ENCODE data around the gene FAM177B. TPM values are rescaled to one million over a fixed set of nuclear protein-coding genes. Genes with fewer than 3 reads are reported as not detected.

The FAM177B gene
- total RNA-seq, 2 donors from 2014 or later, result 0.50 TPM; not detected in 1

GRCh38 chr1:222783051-222783450 is 46.0 kb downstream of the FAM177B start:
- no peak overlapping the region for H3K27ac Mint-ChIP-seq
- no peak for ATAC-seq
- no peak overlapping the region for H3K4me3 Mint-ChIP-seq

GRCh38 chr1:222784371-222784770 is 47.4 kb downstream of the FAM177B start:
- no peak overlapping the region for H3K27ac Mint-ChIP-seq
- H3K4me3 Mint-ChIP-seq, result no peak overlapping the region
- ATAC-seq, result no peak
- DNase-seq, result no peak
- H3K4me1 Mint-ChIP-seq, result peaks cover 6% of the 10 kb centered on the region
- peaks cover 57% of the 10 kb centered on the region for H3K27me3 Mint-ChIP-seq
- no peaks in the 10 kb centered on the region for H3K9me3 ChIP-seq (ENCODE audit: control insufficient read depth, low read length, poor library complexity, severe bottlenecking)
- H3K36me3 Mint-ChIP-seq (ENCODE audit: low read depth), result peaks cover 2% of the 10 kb centered on the region

More at GRCh38 chr1:222783051-222783450, 46.0 kb downstream of the FAM177B start:
- H3K27me3 Mint-ChIP-seq, result peaks cover 57% of the 10 kb centered on the region
- H3K9me3 ChIP-seq (ENCODE audit: control insufficient read depth, low read length, poor library complexity, severe bottlenecking), result no peaks in the 10 kb centered on the region
- no peak for DNase-seq
- peaks cover under 1% of the 10 kb centered on the region for H3K36me3 Mint-ChIP-seq (ENCODE audit: low read depth)
- H3K4me1 Mint-ChIP-seq, result peaks cover 6% of the 10 kb centered on the region

GRCh38 chr1:222784916-222785315 is 47.9 kb downstream of the FAM177B start:
- no peak for DNase-seq
- ATAC-seq, result no peak
- Mint-ChIP-seq H3K4me1 (peaks cover 6% of the 10 kb centered on the region), H3K36me3 (ENCODE audit: low read depth) (peaks cover 2% of the 10 kb centered on the region), H3K27ac (no peak overlapping the region), H3K27me3 (peaks cover 57% of the 10 kb centered on the region), H3K4me3 (no peak overlapping the region)
- H3K9me3 ChIP-seq (ENCODE audit: control insufficient read depth, low read length, poor library complexity, severe bottlenecking), result no peaks in the 10 kb centered on the region

GRCh38 chr1:222785529-222785928 is 48.5 kb downstream of the FAM177B start:
- DNase-seq (no peak), ATAC-seq (no peak)
- H3K9me3 ChIP-seq (ENCODE audit: control insufficient read depth, low read length, poor library complexity, severe bottlenecking), result no peaks in the 10 kb centered on the region
- H3K27me3 Mint-ChIP-seq, result peaks cover 54% of the 10 kb centered on the region
- no peak overlapping the region for H3K4me3 Mint-ChIP-seq
- H3K4me1 Mint-ChIP-seq, result peaks cover 6% of the 10 kb centered on the region
- no peak overlapping the region for H3K27ac Mint-ChIP-seq
- peaks cover 2% of the 10 kb centered on the region for H3K36me3 Mint-ChIP-seq (ENCODE audit: low read depth)

GRCh38 chr1:222786121-222786520 is 49.1 kb downstream of the FAM177B start:
- Mint-ChIP-seq H3K36me3 (ENCODE audit: low read depth) (peaks cover 2% of the 10 kb centered on the region), H3K4me3 (no peak overlapping the region), H3K27me3 (peaks cover 49% of the 10 kb centered on the region), H3K27ac (no peak overlapping the region), H3K4me1 (peaks cover 6% of the 10 kb centered on the region)
- H3K9me3 ChIP-seq (ENCODE audit: control insufficient read depth, low read length, poor library complexity, severe bottlenecking), result no peaks in the 10 kb centered on the region
- ATAC-seq (no peak), DNase-seq (no peak)

GRCh38 chr1:222787729-222788128 is 50.7 kb downstream of the FAM177B start:
- H3K4me1 Mint-ChIP-seq, result peaks cover 6% of the 10 kb centered on the region
- ATAC-seq, result no peak

GRCh38 chr1:222788402-222789156 is 51.6 kb downstream of the FAM177B start:
- DNase-seq (no peak), ATAC-seq (no peak)
- no peak overlapping the region for H3K4me3 Mint-ChIP-seq

More at GRCh38 chr1:222787729-222788128, 50.7 kb downstream of the FAM177B start:
- no peak overlapping the region for H3K27ac Mint-ChIP-seq
- H3K36me3 Mint-ChIP-seq (ENCODE audit: low read depth), result peaks cover 2% of the 10 kb centered on the region
- DNase-seq, result no peak
- no peak overlapping the region for H3K4me3 Mint-ChIP-seq
- no peaks in the 10 kb centered on the region for H3K9me3 ChIP-seq (ENCODE audit: control insufficient read depth, low read length, poor library complexity, severe bottlenecking)
- H3K27me3 Mint-ChIP-seq, result peaks cover 37% of the 10 kb centered on the region

GRCh38 chr1:222790115-222790514 is 53.1 kb downstream of the FAM177B start:
- ATAC-seq, result no peak
- Mint-ChIP-seq H3K4me1 (peaks cover 4% of the 10 kb centered on the region), H3K27ac (no peak overlapping the region), H3K4me3 (no peak overlapping the region), H3K27me3 (peaks cover 29% of the 10 kb centered on the region), H3K36me3 (ENCODE audit: low read depth) (peaks cover 5% of the 10 kb centered on the region)
- DNase-seq, result no peak
- no peaks in the 10 kb centered on the region for H3K9me3 ChIP-seq (ENCODE audit: control insufficient read depth, low read length, poor library complexity, severe bottlenecking)

More at GRCh38 chr1:222788402-222789156, 51.6 kb downstream of the FAM177B start:
- no peaks in the 10 kb centered on the region for H3K9me3 ChIP-seq (ENCODE audit: control insufficient read depth, low read length, poor library complexity, severe bottlenecking)
- peaks cover 4% of the 10 kb centered on the region for H3K4me1 Mint-ChIP-seq
- peak overlapping the region; percentile 42 for H3K27ac Mint-ChIP-seq
- H3K36me3 Mint-ChIP-seq (ENCODE audit: low read depth), result peaks cover 2% of the 10 kb centered on the region
- H3K27me3 Mint-ChIP-seq, result peaks cover 38% of the 10 kb centered on the region

- no peak overlapping the region for H3K4me3 Mint-ChIP-seq
- no peak overlapping the region for H3K27ac Mint-ChIP-seq
- H3K27me3 Mint-ChIP-seq, result peaks cover 25% of the 10 kb centered on the region
- peaks cover 4% of the 10 kb centered on the region for H3K4me1 Mint-ChIP-seq
- no peaks in the 10 kb centered on the region for H3K9me3 ChIP-seq (ENCODE audit: control insufficient read depth, low read length, poor library complexity, severe bottlenecking)
- ATAC-seq, result no peak
- peaks cover 5% of the 10 kb centered on the region for H3K36me3 Mint-ChIP-seq (ENCODE audit: low read depth)
- no peak for DNase-seq
Observed at GRCh38 chr1:222790520-222790919, 53.5 kb downstream of the FAM177B start.

- DNase-seq, result no peak
- H3K27me3 Mint-ChIP-seq, result peaks cover 21% of the 10 kb centered on the region
Observed at GRCh38 chr1:222791006-222791710, 54.2 kb downstream of the FAM177B start.

GRCh38 chr1:222792744-222793143 is 55.7 kb downstream of the FAM177B start:
- ATAC-seq (no peak), DNase-seq (no peak)
- Mint-ChIP-seq H3K27me3 (peaks cover 16% of the 10 kb centered on the region), H3K4me1 (peaks cover 4% of the 10 kb centered on the region), H3K4me3 (no peak overlapping the region), H3K36me3 (ENCODE audit: low read depth) (peaks cover 5% of the 10 kb centered on the region), H3K27ac (no peak overlapping the region)
- no peaks in the 10 kb centered on the region for H3K9me3 ChIP-seq (ENCODE audit: control insufficient read depth, low read length, poor library complexity, severe bottlenecking)

More at GRCh38 chr1:222791006-222791710, 54.2 kb downstream of the FAM177B start:
- H3K9me3 ChIP-seq (ENCODE audit: control insufficient read depth, low read length, poor library complexity, severe bottlenecking), result no peaks in the 10 kb centered on the region
- Mint-ChIP-seq H3K4me3 (no peak overlapping the region), H3K4me1 (peaks cover 4% of the 10 kb centered on the region), H3K27ac (no peak overlapping the region), H3K36me3 (ENCODE audit: low read depth) (peaks cover 5% of the 10 kb centered on the region)
- no peak for ATAC-seq

- Mint-ChIP-seq H3K27me3 (peaks cover 16% of the 10 kb centered on the region), H3K27ac (no peak overlapping the region), H3K4me3 (no peak overlapping the region), H3K4me1 (peaks cover 9% of the 10 kb centered on the region), H3K36me3 (ENCODE audit: low read depth) (peaks cover 3% of the 10 kb centered on the region)
- H3K9me3 ChIP-seq (ENCODE audit: control insufficient read depth, low read length, poor library complexity, severe bottlenecking), result no peaks in the 10 kb centered on the region
- DNase-seq (no peak), ATAC-seq (no peak)
Observed at GRCh38 chr1:222794656-222795474, 57.9 kb downstream of the FAM177B start.

GRCh38 chr1:222798116-222798515 is 61.1 kb downstream of the FAM177B start:
- no peak for DNase-seq
- H3K9me3 ChIP-seq (ENCODE audit: control insufficient read depth, low read length, poor library complexity, severe bottlenecking), result no peaks in the 10 kb centered on the region
- ATAC-seq, result no peak
- H3K4me3 Mint-ChIP-seq, result no peak overlapping the region
- peaks cover 9% of the 10 kb centered on the region for H3K4me1 Mint-ChIP-seq
- peaks cover 6% of the 10 kb centered on the region for H3K36me3 Mint-ChIP-seq (ENCODE audit: low read depth)
- H3K27ac Mint-ChIP-seq, result no peak overlapping the region
- peaks cover 17% of the 10 kb centered on the region for H3K27me3 Mint-ChIP-seq

Measured in T-helper 17 cell (primary cell).